Stimulated activated CD8-positive, alpha-beta memory T cell treated with anti-CD3 and anti-CD28 coated beads, Interleukin-7, amount 100 ng/mL, for 1 hour (primary cell): ENCODE data around the gene OIT3.

Experiments
- DNase-seq, 2 donors: peaks; one replicate each; pipeline ENCODE4 v3.0.0-alpha.2; 2020; ENCODE audit warnings: low read depth in 2 of 2

OIT3 gene

DNA sequence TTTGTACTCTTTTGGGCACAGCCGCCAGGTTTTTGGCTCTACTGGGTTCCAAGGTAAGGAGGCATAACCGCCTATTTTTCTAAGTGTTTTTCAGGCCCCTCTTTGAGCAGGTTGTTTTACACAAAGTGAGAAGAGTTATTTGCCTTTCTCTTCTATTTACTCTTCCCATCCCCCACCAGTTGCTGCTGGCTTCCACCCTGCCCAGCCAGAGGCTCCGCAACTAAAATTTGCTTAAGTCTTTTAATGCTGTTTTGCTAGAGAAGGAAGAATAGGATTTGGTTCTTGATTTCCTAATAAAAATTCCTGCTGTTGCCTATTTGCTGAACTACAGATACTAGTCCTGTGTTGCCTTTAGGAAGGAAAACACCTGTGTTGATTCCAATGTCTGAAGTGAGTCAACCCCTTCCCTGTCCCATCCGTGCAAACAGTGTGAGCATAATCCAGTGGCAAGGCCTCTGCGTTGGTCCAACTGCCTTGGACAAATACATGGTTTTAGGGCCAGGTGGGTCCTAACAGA is 59.2 kb downstream of the OIT3 start:
- no peak for DNase-seq

- DNase-seq = no peak
These were observed 60.1 kb downstream of the OIT3 start for GRCh38 chr10:72953687-72954086.

GRCh38 chr10:72954230-72954595 is 60.7 kb downstream of the OIT3 start:
- DNase-seq = no peak

- no peak for DNase-seq
These were observed 61.3 kb downstream of the OIT3 start, which contains the start of gene PLA2G12B for GRCh38 chr10:72954596-72955554. PLA2G12B (minus strand) TSS chr10:72954806; CDS start chr10:72954685, 121 bp downstream.

DNA sequence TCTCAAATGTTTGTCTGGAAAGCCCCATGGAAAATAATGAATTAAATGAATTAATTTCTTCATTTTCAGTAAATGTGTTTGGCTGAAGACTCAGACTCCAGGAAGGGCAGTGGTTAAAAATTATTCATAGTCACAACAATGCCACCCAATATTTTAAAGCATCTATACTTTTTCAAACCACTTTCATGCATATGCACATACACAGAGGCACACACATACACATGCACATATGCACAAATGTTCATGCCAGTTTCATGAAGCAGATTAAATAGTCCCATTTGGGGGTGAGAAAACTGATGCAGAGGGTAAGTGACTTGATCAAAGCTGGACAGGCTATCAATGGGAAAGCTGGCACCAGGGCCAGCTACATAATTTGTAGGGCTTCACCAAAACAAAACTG is 62.5 kb downstream of the OIT3 start:
- DNase-seq = no peak

GRCh38 chr10:72976886-72977285 is 83.3 kb downstream of the OIT3 start:
- no peak for DNase-seq

DNA sequence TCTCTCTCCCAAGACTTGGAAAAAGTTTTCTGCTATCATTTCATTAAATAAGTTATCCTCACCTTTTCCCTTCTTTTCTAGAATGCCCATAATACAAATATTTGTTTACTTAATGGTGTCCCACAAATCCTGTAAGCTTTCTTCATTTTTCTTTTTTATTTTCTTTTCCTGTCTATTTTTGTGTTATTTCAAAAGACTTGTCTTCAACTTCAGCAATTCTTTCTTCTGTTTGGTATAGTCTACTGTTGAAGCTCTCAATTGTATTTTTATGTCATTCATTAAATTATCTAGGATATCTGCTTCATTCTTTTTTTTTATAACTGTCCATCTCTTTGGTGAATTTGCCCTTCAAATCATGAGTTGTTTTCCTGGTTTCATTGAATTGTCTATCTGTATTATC is 86.2 kb downstream of the OIT3 start:
- no peak for DNase-seq

GRCh38 chr10:72980348-72980747 is 86.8 kb downstream of the OIT3 start:
- DNase-seq = no peak

GRCh38 chr10:72981028-72981881 is 87.7 kb downstream of the OIT3 start:
- no peak for DNase-seq

GRCh38 chr10:72981882-72982529 is 88.5 kb downstream of the OIT3 start:
- no peak for DNase-seq
